ENCODE measurements around the gene DISC1.

The DISC1 gene

GRCh38 chr1:231836227-231836893 is 209.8 kb downstream of the DISC1 start:
- CTCF ChIA-PET = no interaction called here
- no peak for TF ChIP-seq CTBP1 (IDR thresholded peaks at IDR 0.05; ENCODE audit: borderline replicate concordance)
- no peak for TF ChIP-seq TARDBP (IDR thresholded peaks at IDR 0.05)
- TF ChIP-seq BHLHE40 (IDR thresholded peaks at IDR 0.05; ENCODE audit: borderline replicate concordance) = no peak
- TF ChIP-seq ELF4 (IDR thresholded peaks at IDR 0.05) = no peak
- TF ChIP-seq PKNOX1 (IDR thresholded peaks at IDR 0.05) = no peak
- no peak for TF ChIP-seq ZNF384 (IDR thresholded peaks at IDR 0.05)
- no peak for TF ChIP-seq HDGF (IDR thresholded peaks at IDR 0.05; ENCODE audit: borderline replicate concordance)
- no peak for TF ChIP-seq NFRKB (IDR thresholded peaks at IDR 0.05)
- no peak for TF ChIP-seq L3MBTL2 (conservative IDR thresholded peaks at IDR 0.05)
- no peak for TF ChIP-seq FOXK2 (IDR thresholded peaks at IDR 0.05)
- no peak for TF ChIP-seq FOXA1 (IDR thresholded peaks at IDR 0.05)
- no peak for TF ChIP-seq FOXM1 (IDR thresholded peaks at IDR 0.05; ENCODE audit: borderline replicate concordance)
- TF ChIP-seq SUZ12 (IDR thresholded peaks at IDR 0.05) = no peak
- TF ChIP-seq SP1 (IDR thresholded peaks at IDR 0.05) = no peak
- TF ChIP-seq LEF1 (IDR thresholded peaks at IDR 0.05; ENCODE audit: borderline replicate concordance) = no peak
- TF ChIP-seq ARNT (IDR thresholded peaks at IDR 0.05) = no peak
- DNase-seq (ENCODE audit: extremely low spot score) = no peak
- POLR2A ChIA-PET = no interaction called here

- TF ChIP-seq SP1 (IDR thresholded peaks at IDR 0.05) = no peak
- no peak for TF ChIP-seq FOXM1 (IDR thresholded peaks at IDR 0.05; ENCODE audit: borderline replicate concordance)
- TF ChIP-seq CTBP1 (IDR thresholded peaks at IDR 0.05; ENCODE audit: borderline replicate concordance) = no peak
- no peak for TF ChIP-seq FOXK2 (IDR thresholded peaks at IDR 0.05)
- no peak for TF ChIP-seq ZNF384 (IDR thresholded peaks at IDR 0.05)
- no peak for TF ChIP-seq LEF1 (IDR thresholded peaks at IDR 0.05; ENCODE audit: borderline replicate concordance)
- TF ChIP-seq ELF4 (IDR thresholded peaks at IDR 0.05) = no peak
- no peak for TF ChIP-seq NFRKB (IDR thresholded peaks at IDR 0.05)
- no peak for TF ChIP-seq L3MBTL2 (conservative IDR thresholded peaks at IDR 0.05)
- no peak for TF ChIP-seq TARDBP (IDR thresholded peaks at IDR 0.05)
- TF ChIP-seq SUZ12 (IDR thresholded peaks at IDR 0.05) = no peak
- no peak for TF ChIP-seq ARNT (IDR thresholded peaks at IDR 0.05)
- TF ChIP-seq BHLHE40 (IDR thresholded peaks at IDR 0.05; ENCODE audit: borderline replicate concordance) = no peak
- TF ChIP-seq FOXA1 (IDR thresholded peaks at IDR 0.05) = no peak
- TF ChIP-seq PKNOX1 (IDR thresholded peaks at IDR 0.05) = no peak
- DNase-seq (ENCODE audit: extremely low spot score) = no peak
- POLR2A ChIA-PET = no interaction called here
- CTCF ChIA-PET = no interaction called here
These were observed 211.9 kb downstream of the DISC1 start for GRCh38 chr1:231838521-231838920.

GRCh38 chr1:231839999-231840398 is 213.4 kb downstream of the DISC1 start:
- TF ChIP-seq FOXA1 (IDR thresholded peaks at IDR 0.05) (no peak), HDGF (IDR thresholded peaks at IDR 0.05; ENCODE audit: borderline replicate concordance) (no peak), SUZ12 (IDR thresholded peaks at IDR 0.05) (no peak), TARDBP (IDR thresholded peaks at IDR 0.05) (no peak), ARNT (IDR thresholded peaks at IDR 0.05) (no peak), PKNOX1 (IDR thresholded peaks at IDR 0.05) (no peak), FOXM1 (IDR thresholded peaks at IDR 0.05; ENCODE audit: borderline replicate concordance) (no peak)
- CTCF ChIA-PET = no interaction called here
- POLR2A ChIA-PET = no interaction called here
- no peak for DNase-seq (ENCODE audit: extremely low spot score)

GRCh38 chr1:231841616-231842344 is 215.2 kb downstream of the DISC1 start:
- CTCF ChIA-PET = interaction anchor here (1.0 kb wide), 1 partner anchor 85 kb away, joined by 4 read pairs; no protein-coding TSS in a partner anchor

More at GRCh38 chr1:231841616-231842344, 215.2 kb downstream of the DISC1 start:
- TF ChIP-seq PKNOX1 (IDR thresholded peaks at IDR 0.05) (no peak), LEF1 (IDR thresholded peaks at IDR 0.05; ENCODE audit: borderline replicate concordance) (no peak), BHLHE40 (IDR thresholded peaks at IDR 0.05; ENCODE audit: borderline replicate concordance) (no peak), L3MBTL2 (conservative IDR thresholded peaks at IDR 0.05) (no peak), SP1 (IDR thresholded peaks at IDR 0.05) (no peak), TARDBP (IDR thresholded peaks at IDR 0.05) (no peak), NFRKB (IDR thresholded peaks at IDR 0.05) (no peak), ELF4 (IDR thresholded peaks at IDR 0.05) (no peak), HDGF (IDR thresholded peaks at IDR 0.05; ENCODE audit: borderline replicate concordance) (no peak), FOXM1 (IDR thresholded peaks at IDR 0.05; ENCODE audit: borderline replicate concordance) (no peak), SUZ12 (IDR thresholded peaks at IDR 0.05) (no peak), ZNF384 (IDR thresholded peaks at IDR 0.05) (no peak)
- POLR2A ChIA-PET = no interaction called here
- DNase-seq (ENCODE audit: extremely low spot score) = no peak
